GM18519 (cell line): ENCODE data around the gene NOL4L.

ENCODE experiments used
- ATAC-seq: cut with Tn5 transposase; IDR thresholded peaks from one replicate; pipeline ENCODE4 v1.9.1; 2021; ENCODE audit warnings: mild to moderate bottlenecking, moderate library complexity; ENCODE audit not compliant: unreplicated experiment, low FRiP score

The NOL4L gene

DNA sequence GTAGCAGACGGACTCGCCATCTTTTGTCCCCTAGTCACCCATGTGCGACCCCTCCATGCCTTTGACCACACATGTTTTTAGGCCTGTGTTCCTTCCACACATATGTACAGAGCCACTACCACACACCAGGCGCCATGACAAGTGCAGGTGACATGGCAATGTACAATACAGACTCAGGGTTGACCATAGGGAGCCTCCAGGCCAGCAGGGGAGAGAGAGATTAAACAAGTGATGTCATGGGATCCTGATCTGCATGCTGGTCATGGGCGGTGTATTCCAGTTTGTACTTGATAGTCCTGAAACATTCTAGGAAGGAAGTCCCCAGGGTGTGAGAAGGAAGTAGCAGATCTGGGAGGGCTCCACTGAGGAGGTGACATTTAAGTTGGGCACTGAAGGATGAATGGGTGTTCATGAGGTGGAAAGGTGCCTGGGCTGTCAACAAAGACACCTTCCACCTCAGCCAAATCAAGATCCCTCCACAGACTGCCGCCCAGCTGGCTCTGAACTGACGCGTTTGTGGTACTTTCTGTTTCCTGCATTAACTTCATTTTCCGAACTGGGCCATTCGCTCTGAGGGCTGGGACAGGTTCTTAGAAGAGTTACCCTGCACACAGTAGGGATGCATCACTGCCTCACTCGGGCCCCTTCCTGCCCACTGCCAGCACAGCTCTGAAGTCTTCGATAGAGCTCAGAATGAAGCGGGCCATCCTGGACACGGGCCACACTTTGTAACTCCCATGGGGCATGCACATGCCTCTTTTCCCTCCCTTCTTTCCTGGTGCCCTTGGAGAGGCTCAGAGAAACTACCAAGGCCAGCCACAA, 94.0 kb downstream of the NOL4L start:
- no peak for ATAC-seq

DNA sequence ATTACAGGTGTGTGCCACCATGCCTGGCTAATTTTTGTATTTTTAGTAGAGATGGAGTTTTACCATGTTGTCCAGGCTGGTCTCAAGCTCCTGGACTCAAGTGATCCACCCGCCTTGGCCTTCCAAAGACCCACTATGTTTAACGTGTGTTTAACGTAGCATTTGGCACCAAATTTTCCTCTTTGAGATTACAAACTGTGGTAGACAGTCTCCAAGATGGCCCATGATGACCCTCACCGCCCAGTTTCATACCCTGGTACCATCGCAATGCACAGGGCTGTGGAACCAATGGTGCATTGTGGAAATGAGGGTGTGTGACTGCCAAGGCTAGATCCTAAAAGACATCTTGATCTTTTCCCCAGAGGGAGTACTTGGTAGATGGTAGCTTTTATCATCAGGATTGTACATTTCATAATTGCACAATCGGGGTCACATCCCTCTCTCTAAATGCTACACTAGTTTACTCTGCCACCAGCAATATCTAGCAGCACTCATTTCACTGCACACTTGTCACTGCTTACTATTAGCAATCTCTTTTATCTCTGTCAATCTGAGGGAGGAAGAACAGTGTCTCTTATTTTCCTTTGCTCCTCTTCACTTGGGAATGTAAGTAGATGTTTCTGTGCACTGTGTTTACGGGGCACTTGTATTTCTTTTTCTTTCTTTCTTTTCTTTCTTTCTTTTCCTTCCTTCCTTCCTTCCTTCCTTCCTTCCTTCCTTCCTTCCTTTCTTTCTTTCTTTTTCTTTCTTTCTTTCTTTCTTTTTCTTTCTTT, 96.9 kb downstream of the NOL4L start:
- ATAC-seq, result no peak

DNA sequence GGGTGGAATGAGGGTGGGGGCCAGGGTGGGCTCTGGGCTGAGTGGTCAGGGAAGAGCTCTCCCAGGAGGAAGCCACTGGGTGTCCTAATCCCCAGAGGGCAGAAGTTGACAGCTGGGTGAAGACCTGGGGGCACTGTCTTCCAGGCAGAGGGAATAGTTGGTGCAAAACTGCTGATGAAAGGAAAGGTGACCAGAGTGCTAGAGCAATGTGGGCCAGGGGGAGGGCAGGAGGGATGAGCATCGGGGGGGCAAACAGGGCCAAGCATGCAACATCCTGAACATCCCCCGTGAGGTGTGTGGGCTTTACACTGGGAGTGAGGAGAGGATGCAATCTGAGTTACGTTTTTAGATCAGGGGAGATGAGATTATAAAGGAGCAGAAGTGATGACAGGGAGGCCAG, 97.8 kb downstream of the NOL4L start:
- no peak for ATAC-seq

DNA sequence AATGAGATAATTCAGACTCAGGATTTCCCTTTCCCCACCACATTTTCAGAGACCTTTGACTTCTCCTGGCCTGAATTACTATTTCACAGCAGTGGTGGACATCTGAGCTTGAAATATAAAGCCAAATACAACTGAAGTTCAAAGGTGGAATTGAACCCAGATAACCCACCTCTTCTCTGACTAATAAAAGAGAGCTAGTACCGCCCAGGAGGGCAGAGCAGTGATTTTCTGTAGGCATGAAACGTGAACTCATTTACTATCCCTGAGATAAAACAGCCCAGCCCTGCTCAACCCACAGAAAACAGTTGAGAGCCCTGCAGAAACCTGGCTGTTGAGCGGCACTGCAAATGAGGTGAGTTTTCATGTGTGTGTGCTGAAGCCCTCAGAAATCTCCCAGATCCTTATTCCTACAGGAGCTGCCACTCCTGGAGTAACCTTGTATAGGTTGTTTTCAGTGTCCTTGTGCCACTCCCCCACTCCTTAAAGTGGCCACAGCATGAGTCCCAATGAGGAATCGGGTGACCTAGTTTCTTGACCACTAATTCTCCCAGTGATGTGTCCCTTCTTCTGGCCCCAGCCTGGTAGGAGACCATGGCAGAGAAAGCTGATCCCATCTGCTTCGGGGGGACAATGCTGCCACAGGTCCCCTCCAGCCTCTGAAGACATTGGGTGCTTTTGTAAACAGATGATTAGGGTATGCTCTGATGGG, 99.2 kb downstream of the NOL4L start:
- no peak for ATAC-seq

DNA sequence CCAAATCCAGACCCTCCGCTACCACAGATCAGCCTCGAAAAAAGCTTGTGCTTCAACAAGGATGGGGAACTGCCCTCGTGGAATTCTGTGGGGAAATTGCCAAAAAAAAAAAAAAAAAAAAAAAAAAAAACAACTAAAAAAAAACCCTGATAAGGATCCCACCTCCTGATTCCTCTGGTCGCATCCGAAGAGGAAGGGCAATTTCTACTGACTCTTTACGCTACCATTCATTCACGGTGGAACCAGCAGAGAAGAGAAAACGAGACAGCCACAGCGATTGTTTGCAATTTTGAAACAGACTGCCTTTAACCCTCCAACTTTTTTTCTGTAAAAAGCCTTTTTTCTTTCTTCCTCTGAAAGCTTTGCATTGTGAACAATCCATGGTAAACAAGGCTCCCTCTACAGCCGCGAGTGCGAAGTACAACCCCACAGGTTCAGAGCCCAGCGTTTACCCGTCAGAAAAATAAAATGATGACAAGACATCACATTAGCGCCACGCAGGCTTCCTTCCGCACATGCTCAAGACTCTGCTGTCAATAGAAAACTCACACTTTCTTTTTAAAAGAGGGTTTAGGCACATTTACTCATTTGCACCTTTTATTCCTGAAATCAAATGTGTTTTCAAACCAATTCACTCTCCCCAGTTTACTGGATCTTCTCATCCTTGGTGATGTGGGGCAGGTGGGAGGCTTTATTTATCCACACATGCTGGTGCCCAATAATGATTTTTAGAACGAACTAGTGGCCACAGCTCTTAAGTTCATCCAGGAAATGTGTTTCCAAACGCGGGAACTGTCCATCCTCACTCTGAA, 100.0 kb downstream of the NOL4L start:
- peak; percentile 68 for ATAC-seq

DNA sequence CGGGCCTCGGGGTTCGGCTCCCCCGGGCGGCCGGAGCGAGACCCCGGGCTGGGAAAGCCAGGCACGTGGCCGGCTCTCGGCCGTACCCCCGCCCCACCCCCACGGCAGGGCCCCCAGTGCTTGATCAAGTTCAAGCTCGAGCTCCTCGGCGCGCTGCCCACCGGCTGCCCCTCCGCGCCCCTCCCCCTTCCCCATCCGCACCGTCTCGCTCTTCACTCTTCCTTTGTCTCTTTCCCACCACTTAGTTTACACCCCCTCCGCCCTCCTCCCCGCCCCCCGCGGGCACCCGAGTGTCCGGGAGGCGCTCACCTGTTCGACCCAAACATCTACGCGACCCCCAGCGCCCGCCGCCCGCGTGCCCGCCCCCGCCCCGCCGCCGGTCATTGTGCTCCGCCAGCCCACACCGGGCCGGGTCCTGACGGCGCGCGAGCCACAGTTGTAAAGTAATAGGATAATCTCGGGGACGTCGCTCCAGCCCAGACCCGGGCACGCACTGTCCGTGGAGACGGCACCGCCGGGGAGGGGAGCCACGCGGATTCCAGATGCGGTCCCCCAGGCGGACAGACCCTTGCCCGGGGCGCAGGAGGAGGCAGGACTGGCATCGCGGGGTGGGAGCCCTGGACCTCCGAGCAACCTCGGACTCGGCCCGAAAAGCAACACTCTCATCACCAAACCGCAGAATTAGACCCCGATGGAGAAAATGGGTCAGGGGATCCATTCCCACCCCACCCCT, 100.7 kb downstream of the NOL4L start:
- no peak for ATAC-seq

DNA sequence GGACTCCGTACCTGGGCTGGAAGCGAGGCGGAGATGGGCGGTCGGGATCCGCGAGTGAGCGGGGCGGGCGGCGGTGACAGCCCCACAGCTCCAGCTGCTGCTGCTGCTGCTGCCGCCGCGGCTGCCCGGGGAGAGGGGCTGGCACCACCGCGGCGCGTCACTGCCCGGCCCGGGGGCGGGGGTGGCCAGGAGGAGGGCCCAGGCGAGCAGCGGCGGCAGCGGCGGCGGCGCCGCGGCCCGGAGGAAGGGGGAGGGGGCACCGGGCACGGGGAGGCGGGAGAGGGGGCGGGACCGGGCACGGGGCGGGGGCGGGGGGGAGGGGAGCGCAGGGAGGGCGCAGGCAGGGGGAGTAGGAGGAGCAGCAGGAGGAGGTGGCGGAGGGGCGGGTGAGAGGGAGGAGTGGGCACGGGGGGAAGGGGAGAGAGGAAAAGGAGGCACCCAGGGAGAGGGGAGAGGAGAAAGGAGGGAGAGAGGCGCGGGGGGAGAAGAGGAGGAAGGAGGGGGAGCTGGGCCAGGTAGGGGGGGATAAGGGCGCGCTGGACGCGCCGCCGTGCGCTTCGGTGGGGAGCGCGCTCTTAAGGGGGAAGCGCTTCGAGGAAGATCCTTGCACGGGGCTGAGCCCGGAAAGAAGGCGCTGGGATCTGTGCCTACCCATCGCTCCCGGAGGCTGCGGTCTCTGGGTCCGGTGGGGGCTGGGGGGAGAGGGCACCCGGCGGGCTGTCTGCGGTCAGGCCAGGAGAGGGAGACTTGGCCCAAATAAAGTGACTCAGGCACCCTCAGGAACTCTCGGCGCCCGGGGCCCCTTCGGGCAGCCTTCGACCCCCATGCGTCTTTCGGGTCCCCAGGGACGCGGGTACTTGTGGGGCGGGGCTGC, 101.5 kb downstream of the NOL4L start:
- ATAC-seq, result no peak

DNA sequence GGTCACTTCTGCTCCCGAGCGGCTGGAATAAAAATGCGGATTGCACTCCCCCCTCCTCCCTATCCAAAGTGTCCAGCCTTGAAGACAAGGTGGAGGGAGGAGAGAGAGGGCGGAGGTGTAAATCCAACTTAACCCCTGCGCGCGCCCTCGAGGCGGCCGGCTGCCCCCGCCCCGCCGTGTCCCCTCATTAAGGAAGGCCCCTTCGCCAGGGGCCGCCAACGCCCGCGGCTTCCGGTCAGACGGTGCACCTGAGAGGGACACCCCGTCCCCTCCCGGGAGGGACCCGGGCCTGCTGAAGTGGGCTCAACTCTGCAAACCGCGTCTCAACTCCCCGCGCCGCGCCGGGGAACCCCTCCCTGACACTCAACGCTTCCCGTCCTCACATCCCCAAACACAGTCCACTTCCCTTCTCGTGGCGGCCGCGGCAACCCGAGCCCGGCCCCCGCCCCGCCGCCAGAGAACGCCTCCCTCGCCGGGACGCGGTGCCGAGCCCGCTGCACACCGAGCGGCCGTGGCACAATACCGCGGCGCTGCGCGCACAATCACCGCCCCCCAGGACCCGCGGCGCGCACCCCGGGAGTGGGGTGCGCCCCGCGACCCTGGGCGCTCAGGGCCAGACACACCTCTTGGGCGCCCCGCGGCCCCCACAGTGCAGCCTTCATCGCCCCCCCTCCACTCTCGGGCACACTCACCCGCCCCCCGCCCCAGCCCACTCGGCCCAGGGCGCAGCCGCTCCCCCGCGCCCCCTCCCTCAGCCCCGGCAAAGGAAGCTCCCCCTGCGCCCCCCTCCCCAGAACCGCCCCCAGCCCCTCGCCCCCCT, 102.5 kb downstream of the NOL4L start:
- ATAC-seq, result no peak

DNA sequence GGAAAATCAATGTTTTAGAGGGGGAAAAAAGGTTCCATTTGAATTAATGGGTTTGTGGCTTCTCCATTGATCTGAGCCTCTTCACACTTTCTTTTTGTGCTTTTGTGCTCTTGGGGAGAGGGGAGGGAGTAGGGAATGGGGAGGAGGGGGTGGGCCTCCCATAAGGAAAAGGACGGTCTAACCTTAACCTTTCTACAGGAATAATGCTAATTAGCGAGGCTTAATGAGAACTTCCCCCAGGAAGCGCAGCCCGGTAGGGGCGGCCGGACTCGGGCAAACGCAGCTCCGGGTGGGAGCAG, 103.0 kb downstream of the NOL4L start:
- no peak for ATAC-seq

DNA sequence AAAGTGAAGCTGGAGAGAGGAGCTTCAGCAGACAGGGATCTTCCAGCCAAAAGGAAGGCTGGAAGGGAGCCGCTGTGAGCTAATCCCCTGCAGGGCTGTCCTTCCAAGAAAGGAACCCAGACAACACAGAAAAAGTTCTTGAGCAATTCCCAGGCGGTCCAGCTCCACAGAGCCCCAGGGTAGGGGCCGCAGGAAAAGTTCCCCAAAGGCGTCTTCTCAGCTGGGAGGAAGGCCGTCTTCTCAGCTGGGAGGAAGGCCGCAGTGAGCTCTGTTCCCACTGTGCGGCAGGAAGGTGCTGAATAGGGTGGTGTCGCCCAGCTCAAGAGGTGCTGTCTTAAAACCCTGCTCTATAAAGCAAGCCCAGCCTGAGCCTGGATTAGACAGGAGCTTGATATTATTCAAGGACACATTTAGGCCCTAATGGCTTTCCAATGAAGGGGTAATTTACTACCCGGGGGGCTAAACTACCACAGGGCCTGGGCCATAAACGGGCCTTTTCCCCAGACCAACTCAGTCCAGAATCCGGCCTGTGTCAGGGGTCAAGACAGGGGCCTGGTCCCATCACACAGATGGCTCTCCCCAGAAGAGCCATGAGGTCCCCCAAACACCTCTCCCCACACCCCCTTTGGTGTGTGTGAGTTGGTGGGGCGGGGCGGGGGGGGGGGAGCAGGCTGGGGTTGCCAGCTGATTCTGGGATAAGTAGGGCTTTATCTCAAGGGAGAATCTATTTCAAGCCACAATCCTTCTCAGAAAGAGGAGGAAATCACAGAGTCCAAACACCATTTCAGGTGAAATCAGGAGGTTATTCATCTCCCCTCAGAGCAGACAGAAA, 103.6 kb downstream of the NOL4L start:
- no peak for ATAC-seq

DNA sequence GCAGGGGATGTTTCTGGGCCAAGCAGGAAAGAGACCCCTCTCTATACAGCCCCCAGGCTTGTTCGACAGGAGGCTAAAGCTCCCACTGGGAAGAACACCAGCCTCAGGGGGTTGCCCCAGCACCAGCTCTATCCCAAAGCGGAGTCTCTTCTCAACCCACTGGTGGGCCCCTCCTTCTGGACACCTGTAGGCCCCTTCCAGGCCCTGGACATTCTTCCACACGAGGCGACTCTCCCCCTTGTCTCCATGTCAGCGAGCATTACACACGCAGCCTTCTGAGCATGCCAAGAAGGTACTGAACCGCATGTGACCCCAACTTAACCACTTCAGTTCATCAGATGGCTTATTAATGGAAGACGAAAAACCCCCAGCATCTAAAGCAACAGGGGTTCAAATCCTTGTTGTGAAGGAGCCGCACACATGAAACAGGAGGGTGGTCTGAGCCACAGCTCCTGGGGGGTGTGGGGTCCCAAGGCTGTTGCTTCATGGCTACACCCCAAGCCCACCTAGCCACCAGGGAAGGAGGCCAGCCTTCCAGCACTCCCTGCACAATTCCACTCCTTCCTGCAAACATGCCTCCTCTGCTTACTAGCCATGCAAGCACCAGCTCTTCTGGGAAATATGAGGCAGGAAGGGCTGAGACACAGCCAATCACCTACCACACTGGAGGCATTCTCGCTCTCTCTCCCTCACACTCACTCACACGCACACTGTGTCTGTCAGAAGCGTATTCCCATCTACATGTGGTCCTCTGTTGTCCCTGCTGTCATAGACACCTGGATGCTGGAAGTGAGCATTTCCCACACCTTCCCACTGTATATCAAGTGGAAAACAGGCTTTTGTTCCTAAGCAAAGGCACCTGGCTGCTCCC, 104.5 kb downstream of the NOL4L start:
- ATAC-seq, result no peak

DNA sequence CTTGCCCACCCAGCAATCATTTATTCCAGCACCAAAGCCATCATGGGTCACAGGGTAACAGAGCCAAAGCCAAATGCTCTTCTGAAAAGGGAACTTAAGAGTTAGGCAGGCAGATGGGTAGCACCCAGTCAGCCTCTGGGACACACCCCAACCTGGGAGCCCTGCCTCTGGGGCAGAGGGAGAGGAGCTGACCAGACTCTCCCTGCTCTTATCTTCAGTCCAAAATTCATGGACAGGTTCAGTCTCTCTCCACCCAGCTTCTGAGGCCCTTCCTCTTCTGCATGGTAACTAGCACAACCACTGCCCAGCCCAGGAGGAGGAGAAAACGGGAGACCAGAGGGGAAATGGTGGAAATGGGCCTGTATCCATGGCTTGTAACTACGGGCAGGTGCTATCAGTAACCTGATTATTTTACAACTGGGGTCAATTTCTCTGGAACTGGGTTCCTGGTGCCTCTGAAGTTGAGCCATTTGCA, 105.4 kb downstream of the NOL4L start:
- no peak for ATAC-seq

DNA sequence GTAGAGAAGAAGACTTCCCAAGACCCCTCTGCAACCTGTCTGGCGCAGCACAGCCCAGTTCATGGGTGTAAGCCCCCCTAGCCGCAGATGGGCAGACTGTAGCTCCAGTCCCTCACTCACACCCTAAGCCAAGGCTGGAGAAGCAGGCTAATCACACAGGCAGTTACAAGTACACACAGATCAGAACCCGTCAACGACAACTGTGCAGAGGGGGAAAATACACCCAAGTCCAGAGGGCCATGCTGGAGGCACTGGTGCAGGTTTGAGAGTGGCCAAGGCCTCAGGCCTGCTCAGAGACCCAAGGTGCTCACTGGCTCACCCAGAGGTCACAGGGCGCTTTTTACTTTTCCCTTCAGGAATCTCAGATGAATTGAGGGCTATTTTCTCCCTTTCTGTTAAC, 106.1 kb downstream of the NOL4L start:
- ATAC-seq, result no peak

DNA sequence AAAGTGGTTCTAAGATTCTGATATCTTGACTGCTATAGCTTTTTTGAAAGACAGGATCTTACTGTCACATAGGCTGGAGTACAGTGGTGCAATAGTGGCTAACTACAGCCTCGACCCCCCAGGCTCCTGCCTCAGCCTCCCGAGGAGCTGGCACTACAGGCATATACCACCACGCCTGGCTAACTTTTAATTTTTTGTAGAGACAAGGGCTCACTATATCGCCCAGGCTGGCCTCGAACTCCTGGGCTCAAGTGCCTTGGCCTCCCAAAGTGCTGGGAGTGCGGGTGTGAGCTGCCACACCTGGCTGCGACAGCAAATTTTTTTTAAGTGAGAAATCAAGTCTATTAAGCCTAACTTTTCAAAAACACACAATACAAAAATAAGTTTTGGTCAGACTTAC, 106.6 kb downstream of the NOL4L start:
- no peak for ATAC-seq

DNA sequence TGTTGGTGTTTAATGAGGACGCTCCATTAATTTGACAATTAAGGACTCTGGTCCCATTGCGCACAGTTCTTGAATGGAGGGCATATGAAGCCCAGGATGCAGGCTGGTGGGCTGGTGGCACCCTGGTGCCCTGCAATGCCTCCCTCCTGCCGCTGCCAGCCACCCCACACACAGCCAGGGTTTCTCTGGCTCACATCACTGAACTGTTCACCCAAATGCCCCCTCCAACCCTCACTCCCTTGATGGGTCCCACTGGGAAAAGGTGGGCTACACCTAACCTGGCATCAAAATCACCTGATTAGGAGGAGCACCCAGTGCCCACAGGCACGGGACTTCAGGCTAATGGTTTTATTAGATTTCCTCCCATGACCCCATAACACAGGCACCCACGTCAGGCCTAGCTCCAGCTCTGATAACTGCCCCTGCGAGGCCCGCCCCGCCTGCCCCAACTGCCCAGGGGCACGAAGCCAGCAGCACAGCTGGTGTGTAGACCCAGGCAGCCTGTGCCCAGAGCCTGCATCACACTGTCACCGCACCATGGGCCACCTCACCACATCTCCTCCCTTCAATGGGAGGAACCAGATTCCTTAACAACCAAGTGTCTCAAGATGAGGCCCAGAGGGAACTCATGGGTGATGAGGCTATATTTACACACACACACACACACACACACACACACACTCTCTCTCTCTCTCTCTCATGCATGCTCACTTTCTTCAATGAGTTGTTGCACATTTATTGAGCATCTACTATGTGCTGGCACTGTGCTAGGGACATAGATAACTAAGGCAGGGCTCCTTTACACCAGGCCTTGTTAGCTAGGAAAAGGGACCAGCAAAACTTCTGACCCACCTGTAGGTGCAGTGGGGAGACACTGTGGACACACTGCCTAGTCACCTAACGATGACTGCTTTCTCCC, 107.3 kb downstream of the NOL4L start:
- no peak for ATAC-seq
